Endothelial cell of umbilical vein (primary cell): ENCODE results near the gene DNAJC7. TPM values are rescaled to one million over a fixed set of nuclear protein-coding genes. Genes with fewer than 3 reads are reported as not detected.

ENCODE experiments used
- BruUV-seq: library from RNA; stranded (reverse); fragments of 400-500 nt; replicated peaks from 2 replicates; lab custom pipeline; 2021; lab: Mats Ljungman, UMichigan
- CTCF ChIA-PET: fragments of 300-600, 350-600 bp; sonication (Branson Sonifier 250); formaldehyde crosslinking; loops from one replicate; lab custom pipeline; 2021; ENCODE audit warnings: antibody characterized with exemption, inconsistent platforms; lab: Charles Lee
- POLR2A ChIA-PET: fragments of 300-600, 350-600 bp; sonication (Branson Sonifier 250); formaldehyde crosslinking; loops from one replicate; lab custom pipeline; 2021; ENCODE audit warnings: antibody characterized with exemption, inconsistent platforms; lab: Charles Lee
- DNase-seq: peaks from one replicate; pipeline ENCODE4 v3.0.0-alpha.2; 2011; ENCODE audit warnings: low read depth, low spot score
- FAIRE-seq: peaks from 2 replicates; lab custom pipeline; 2011; peaks lifted over from hg19 to GRCh38; lab: Jason Lieb, UNC
- H2AFZ ChIP-seq: 2 replicates; pipeline ENCODE4 v1.6.0; 2012; ENCODE audit warnings: low read depth, low read length, control low read depth, inconsistent platforms
- H3K27ac ChIP-seq: 2 replicates; pipeline ENCODE4 v1.5.1; 2011; ENCODE audit warnings: low read depth, mild to moderate bottlenecking, control low read depth, low read length, moderate library complexity; ENCODE audit not compliant: insufficient read depth
- H3K27me3 ChIP-seq, 2 experiments: 2 replicates each; pipeline versions ENCODE4 v1.6.0 to v1.6.1; 2011; ENCODE audit warnings: low read length in 2 of 2, mixed read lengths in 1 of 2; ENCODE audit not compliant: control insufficient read depth in 2 of 2, insufficient read depth in 2 of 2
- H3K36me3 ChIP-seq, 2 experiments: 2 replicates in 1 of 2; 3 replicates in 1 of 2; pipeline ENCODE4 v1.5.1; 2011; ENCODE audit warnings: low read length in 2 of 2, mild to moderate bottlenecking in 1 of 2, moderate library complexity in 1 of 2; ENCODE audit not compliant: control insufficient read depth in 2 of 2, insufficient read depth in 2 of 2; ENCODE audit errors: extremely low read depth in 1 of 2
- H3K4me1 ChIP-seq: 3 replicates; pipeline ENCODE4 v1.5.1; 2011; ENCODE audit warnings: mild to moderate bottlenecking, low read length; ENCODE audit not compliant: control insufficient read depth, insufficient read depth; ENCODE audit errors: extremely low read depth
- H3K4me2 ChIP-seq: 2 replicates; pipeline ENCODE4 v1.6.1; 2011; ENCODE audit warnings: low read length, control low read depth, mixed read lengths; ENCODE audit not compliant: insufficient read depth
- H3K4me3 ChIP-seq, 3 experiments: fragments of 200-600 bp in 1 of 3; sonication (generic), shearing (Covaris generic) in 1 of 3; replicated peaks in 1 of 3; 2 replicates each; pipeline ENCODE4 v1.5.1; 2011 to 2016; ENCODE audit warnings: control low read depth in 3 of 3, low read length in 3 of 3, mild to moderate bottlenecking in 2 of 3, inconsistent platforms in 1 of 3, low read depth in 1 of 3, moderate library complexity in 1 of 3; ENCODE audit not compliant: insufficient read depth in 1 of 3
- H3K79me2 ChIP-seq: 2 replicates; pipeline ENCODE4 v1.6.0; 2012; ENCODE audit warnings: low read length, inconsistent platforms; ENCODE audit not compliant: control insufficient read depth, insufficient read depth
- H3K9ac ChIP-seq: replicated peaks from 2 replicates; pipeline ENCODE3; 2011; ENCODE audit warnings: low read length, control low read depth; ENCODE audit not compliant: insufficient read depth; ENCODE audit errors: extremely low read depth
- H3K9me1 ChIP-seq: replicated peaks from 3 replicates; pipeline ENCODE4 v1.6.0; 2011; ENCODE audit warnings: mild to moderate bottlenecking, low read length; ENCODE audit not compliant: control insufficient read depth, insufficient read depth; ENCODE audit errors: extremely low read depth
- H3K9me3 ChIP-seq: replicated peaks from 2 replicates; pipeline ENCODE4 v1.5.1; 2012; ENCODE audit warnings: low read length, inconsistent platforms; ENCODE audit not compliant: control insufficient read depth, insufficient read depth
- H4K20me1 ChIP-seq: replicated peaks from 2 replicates; pipeline ENCODE3; 2011; ENCODE audit warnings: mild to moderate bottlenecking, low read length; ENCODE audit not compliant: control insufficient read depth, insufficient read depth; ENCODE audit errors: extremely low read depth
- POLR2A ChIP-seq: IDR thresholded peaks from 2 replicates; pipeline ENCODE4 v1.6.1; 2012; ENCODE audit warnings: low read depth, mild to moderate bottlenecking, control low read depth, low read length
- dilution Hi-C: fragments of 300-500 bp; cut with MboI; formaldehyde crosslinking; loops from one replicate; pipeline ENCODE4 v1.15.0; 2019; ENCODE audit warnings: low sequenced_read_pairs; ENCODE audit not compliant: extremely low pct_ligation_motif_present
- intact Hi-C: fragments of 100-400 bp; cut with micrococcal nuclease; formaldehyde crosslinking; loops from one replicate; pipeline ENCODE4 v1.10.0; 2022
- polyA plus RNA-seq, 4 experiments: library from polyadenylated mRNA; depleted of rRNA in 3 of 4; stranded (reverse) in 3 of 4; unstranded in 1 of 4; fragments of >200 nt; gene quantifications; 2 replicates each; pipeline versions ENCODE4 v1.2.1 to v1.2.3, GENCODE V29; 2011 to 2012; ENCODE audit warnings: missing spikeins in 1 of 4
- total RNA-seq: library from RNA; stranded (reverse); gene quantifications from 2 replicates; pipeline ENCODE4 v1.2.3, GENCODE V29; 2021
- TF ChIP-seq, protein P1 (sequence below), 2 donors: IDR thresholded peaks; 1 replicate in 1 of 2; 2 replicates in 1 of 2; pipeline ENCODE4 v1.5.1; 2011; ENCODE audit warnings: low read length in 2 of 2, mild to moderate bottlenecking in 2 of 2, moderate library complexity in 2 of 2, control low read depth in 1 of 2, inconsistent platforms in 1 of 2, low read depth in 1 of 2; ENCODE audit not compliant: insufficient read depth in 1 of 2; ENCODE audit errors: extremely low read depth in 1 of 2

The DNAJC7 gene
- total and polyA plus RNA-seq, 2 donors (not counting 3 experiments of a cell fraction or from before 2014, with no cell fraction given): 19.8 to 111 TPM

DNA sequence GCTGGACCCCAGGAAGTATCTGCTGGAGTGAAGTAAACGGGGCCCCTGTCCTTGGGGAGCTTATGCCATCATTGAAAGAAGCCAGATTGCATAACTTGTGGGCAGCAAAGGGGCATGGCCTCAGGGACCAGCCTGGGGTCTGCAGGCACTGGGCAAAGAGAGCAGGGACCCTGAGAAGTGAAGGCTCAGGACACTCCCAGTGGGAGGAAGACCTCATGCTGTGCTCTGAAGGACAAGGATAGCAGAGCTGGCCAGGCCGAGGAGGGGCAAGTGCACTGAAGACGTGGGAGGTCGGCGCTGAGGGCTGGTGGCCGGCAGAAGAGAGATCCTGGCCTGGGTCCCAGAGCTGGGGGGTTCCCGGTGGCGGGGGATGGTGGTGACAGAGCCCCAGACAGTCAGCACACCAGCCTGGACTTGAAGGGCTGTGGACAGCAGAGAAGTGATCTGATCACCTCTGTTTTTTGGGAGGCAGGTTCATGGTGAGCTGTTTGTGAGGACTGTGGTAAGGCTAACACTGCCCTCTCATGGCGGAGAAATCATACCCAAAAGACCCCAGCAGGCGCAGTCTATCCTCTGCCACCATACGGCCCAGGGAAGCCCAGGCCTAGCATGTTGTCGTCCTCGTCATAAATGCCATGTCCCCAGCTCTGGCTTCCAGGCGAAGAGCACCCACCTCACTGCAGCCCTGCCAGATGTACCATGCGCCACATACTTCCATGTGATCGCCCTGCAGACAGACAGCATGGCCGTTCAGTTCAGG lies 57.7 kb downstream of the DNAJC7 start:
- BruUV-seq: no TSS peak

More for the DNA sequence above, 57.7 kb downstream of the DNAJC7 start:
- Histone ChIP-seq H2AFZ (no peak overlapping the region), H3K79me2 (no peaks in the 10 kb centered on the region), H3K36me3 (no peaks in the 10 kb centered on the region), H3K4me2 (no peak overlapping the region), H3K9me1 (no peaks in the 10 kb centered on the region), H3K9me3 (no peaks in the 10 kb centered on the region), H3K9ac (no peak overlapping the region), H3K4me3 (no peak overlapping the region), H3K4me1 (peaks cover 9% of the 10 kb centered on the region), H3K27ac (no peak overlapping the region), H4K20me1 (no peaks in the 10 kb centered on the region), H3K27me3 (no peaks in the 10 kb centered on the region)
- DNase-seq (peak; percentile 36), FAIRE-seq (peak; percentile 38)
- intact Hi-C loops: loop anchor here (1.0 to 5.0 kb wide), 4 partner anchors 29 to 221 kb away; partner anchors contain the start of genes FKBP10, ODAD4 and P3H4
- ChIA-PET CTCF (interaction anchor here (0.6 to 7.6 kb wide), 26 partner anchors 9 to 263 kb away, joined by 3 to 74 read pairs (median 4); partner anchors contain the start of genes ACLY, DHX58, KAT2A and KLHL11), POLR2A (interaction anchor here (0.7 to 1.0 kb wide), 2 partner anchors 41 to 60 kb away, joined by 3 read pairs; partner anchors contain the start of genes ACLY and NKIRAS2)
- dilution Hi-C loops: loop anchor here (25.0 kb wide), 1 partner anchor 153 kb away; the partner anchor contains the start of genes DHX58, HSPB9 and KAT2A
- TF ChIP-seq POLR2A: no peak
- TF ChIP-seq, protein P1, sequence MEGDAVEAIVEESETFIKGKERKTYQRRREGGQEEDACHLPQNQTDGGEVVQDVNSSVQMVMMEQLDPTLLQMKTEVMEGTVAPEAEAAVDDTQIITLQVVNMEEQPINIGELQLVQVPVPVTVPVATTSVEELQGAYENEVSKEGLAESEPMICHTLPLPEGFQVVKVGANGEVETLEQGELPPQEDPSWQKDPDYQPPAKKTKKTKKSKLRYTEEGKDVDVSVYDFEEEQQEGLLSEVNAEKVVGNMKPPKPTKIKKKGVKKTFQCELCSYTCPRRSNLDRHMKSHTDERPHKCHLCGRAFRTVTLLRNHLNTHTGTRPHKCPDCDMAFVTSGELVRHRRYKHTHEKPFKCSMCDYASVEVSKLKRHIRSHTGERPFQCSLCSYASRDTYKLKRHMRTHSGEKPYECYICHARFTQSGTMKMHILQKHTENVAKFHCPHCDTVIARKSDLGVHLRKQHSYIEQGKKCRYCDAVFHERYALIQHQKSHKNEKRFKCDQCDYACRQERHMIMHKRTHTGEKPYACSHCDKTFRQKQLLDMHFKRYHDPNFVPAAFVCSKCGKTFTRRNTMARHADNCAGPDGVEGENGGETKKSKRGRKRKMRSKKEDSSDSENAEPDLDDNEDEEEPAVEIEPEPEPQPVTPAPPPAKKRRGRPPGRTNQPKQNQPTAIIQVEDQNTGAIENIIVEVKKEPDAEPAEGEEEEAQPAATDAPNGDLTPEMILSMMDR (IDR thresholded peaks at IDR 0.05; ENCODE audit: extremely low read depth in 1 of 2, insufficient read depth in 1 of 2, low read depth in 1 of 2, low read length in 2 of 2): peak; percentile 20 to 51
